Left lung (tissue), 10 donors: ENCODE measurements around the gene MAPRE3. TPM values are rescaled to one million over a fixed set of nuclear protein-coding genes. Genes with fewer than 3 reads are reported as not detected.

Experiments
- ATAC-seq: fragments of 200-7000 bp; cut with Tn5 transposase; one replicate; pipeline ENCODE4 v1.9.1; 2020; ENCODE audit warnings: moderate library complexity
- DNase-seq, 4 donors: peaks; one replicate each; pipeline ENCODE4 v3.0.0-alpha.2; 2013 to 2020
- H3K27ac ChIP-seq, 2 donors: fragments of 200-600 bp; sonication (generic) in 1 of 2; one replicate each; pipeline versions ENCODE4 v1.5.0 to v1.8.0; 2020 to 2021
- H3K27me3 ChIP-seq, 2 donors: fragments of 200-600 bp; sonication (generic) in 1 of 2; one replicate each; pipeline versions ENCODE4 v1.5.0 to v1.8.0; 2020 to 2021
- H3K36me3 ChIP-seq, 2 donors: fragments of 200-600 bp; sonication (generic) in 1 of 2; one replicate each; pipeline versions ENCODE4 v1.5.0 to v1.8.0; 2020 to 2021
- H3K4me1 ChIP-seq, 2 donors: fragments of 200-600 bp; one replicate each; pipeline ENCODE4 v1.8.0; 2021
- H3K4me3 ChIP-seq, 2 donors: fragments of 200-600 bp; sonication (generic) in 1 of 2; one replicate each; pipeline versions ENCODE4 v1.5.0 to v1.8.0; 2020 to 2021; ENCODE audit warnings: mild to moderate bottlenecking in 1 of 2
- H3K9me3 ChIP-seq, 2 donors: fragments of 200-600 bp; sonication (generic) in 1 of 2; one replicate each; pipeline versions ENCODE4 v1.5.0 to v1.8.0; 2020 to 2021
- intact Hi-C, 2 donors: fragments of 100-400 bp; cut with DNase I; formaldehyde crosslinking; loops; one replicate each; pipeline versions ENCODE4 v1.11.2 to v1.14.2; 2022
- polyA plus RNA-seq, 6 donors: library from polyadenylated mRNA; unstranded; fragments of 120-200 nt; gene quantifications; one replicate each; pipeline ENCODE4 v1.2.1, GENCODE V29; 2013; ENCODE audit not compliant: insufficient read length in 6 of 6
- total RNA-seq, 2 donors: library from RNA; stranded (reverse); fragmentation: NEBNext Ultra II Directional; extraction: Animal tissue kit (Norgen Biotek cat#: 25700); gene quantifications; one replicate each; pipeline ENCODE4 v1.2.1, GENCODE V29; 2021
- TF ChIP-seq, protein P1 (sequence below), 2 donors: fragments of 200-600 bp; sonication (generic) in 1 of 2; IDR thresholded peaks; one replicate each; pipeline versions ENCODE4 v1.5.0 to v1.8.0; 2021; ENCODE audit warnings: antibody characterized with exemption in 2 of 2
- donor health status: DM: no; HTN: yes; CAD: no.
- donor health status: DM: no; HTN: no; CAD: no.

MAPRE3 gene
- total and polyA plus RNA-seq, 8 donors, result 7.1 to 23.5 (median 9.9) TPM

GRCh38 chr2:27003857-27004256 is 33.4 kb downstream of the MAPRE3 start:
- H3K9me3 ChIP-seq, result no peaks in the 10 kb centered on the region
- no peaks in the 10 kb centered on the region for H3K36me3 ChIP-seq
- TF ChIP-seq, protein P1, sequence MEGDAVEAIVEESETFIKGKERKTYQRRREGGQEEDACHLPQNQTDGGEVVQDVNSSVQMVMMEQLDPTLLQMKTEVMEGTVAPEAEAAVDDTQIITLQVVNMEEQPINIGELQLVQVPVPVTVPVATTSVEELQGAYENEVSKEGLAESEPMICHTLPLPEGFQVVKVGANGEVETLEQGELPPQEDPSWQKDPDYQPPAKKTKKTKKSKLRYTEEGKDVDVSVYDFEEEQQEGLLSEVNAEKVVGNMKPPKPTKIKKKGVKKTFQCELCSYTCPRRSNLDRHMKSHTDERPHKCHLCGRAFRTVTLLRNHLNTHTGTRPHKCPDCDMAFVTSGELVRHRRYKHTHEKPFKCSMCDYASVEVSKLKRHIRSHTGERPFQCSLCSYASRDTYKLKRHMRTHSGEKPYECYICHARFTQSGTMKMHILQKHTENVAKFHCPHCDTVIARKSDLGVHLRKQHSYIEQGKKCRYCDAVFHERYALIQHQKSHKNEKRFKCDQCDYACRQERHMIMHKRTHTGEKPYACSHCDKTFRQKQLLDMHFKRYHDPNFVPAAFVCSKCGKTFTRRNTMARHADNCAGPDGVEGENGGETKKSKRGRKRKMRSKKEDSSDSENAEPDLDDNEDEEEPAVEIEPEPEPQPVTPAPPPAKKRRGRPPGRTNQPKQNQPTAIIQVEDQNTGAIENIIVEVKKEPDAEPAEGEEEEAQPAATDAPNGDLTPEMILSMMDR (IDR thresholded peaks at IDR 0.05), result no peak
- intact Hi-C loops, result no loop called here
- no peak overlapping the region for H3K27ac ChIP-seq
- H3K4me1 ChIP-seq, result no peaks in the 10 kb centered on the region
- DNase-seq (no peak), ATAC-seq (peak; percentile 50)
- H3K27me3 ChIP-seq, result no peaks in the 10 kb centered on the region
- H3K4me3 ChIP-seq, result no peak overlapping the region

GRCh38 chr2:27006602-27007415 is 36.4 kb downstream of the MAPRE3 start:
- no peak overlapping the region for H3K4me3 ChIP-seq
- peaks cover 0 to 8% of the 10 kb centered on the region in 2 donors for H3K4me1 ChIP-seq
- ATAC-seq (no peak), DNase-seq (no peak)
- H3K36me3 ChIP-seq, result no peaks in the 10 kb centered on the region
- intact Hi-C loops, result no loop called here
- H3K27ac ChIP-seq, result no peak overlapping the region
- no peaks in the 10 kb centered on the region for H3K27me3 ChIP-seq
- H3K9me3 ChIP-seq, result no peaks in the 10 kb centered on the region
- TF ChIP-seq, protein P1 (IDR thresholded peaks at IDR 0.05), result no peak

DNA sequence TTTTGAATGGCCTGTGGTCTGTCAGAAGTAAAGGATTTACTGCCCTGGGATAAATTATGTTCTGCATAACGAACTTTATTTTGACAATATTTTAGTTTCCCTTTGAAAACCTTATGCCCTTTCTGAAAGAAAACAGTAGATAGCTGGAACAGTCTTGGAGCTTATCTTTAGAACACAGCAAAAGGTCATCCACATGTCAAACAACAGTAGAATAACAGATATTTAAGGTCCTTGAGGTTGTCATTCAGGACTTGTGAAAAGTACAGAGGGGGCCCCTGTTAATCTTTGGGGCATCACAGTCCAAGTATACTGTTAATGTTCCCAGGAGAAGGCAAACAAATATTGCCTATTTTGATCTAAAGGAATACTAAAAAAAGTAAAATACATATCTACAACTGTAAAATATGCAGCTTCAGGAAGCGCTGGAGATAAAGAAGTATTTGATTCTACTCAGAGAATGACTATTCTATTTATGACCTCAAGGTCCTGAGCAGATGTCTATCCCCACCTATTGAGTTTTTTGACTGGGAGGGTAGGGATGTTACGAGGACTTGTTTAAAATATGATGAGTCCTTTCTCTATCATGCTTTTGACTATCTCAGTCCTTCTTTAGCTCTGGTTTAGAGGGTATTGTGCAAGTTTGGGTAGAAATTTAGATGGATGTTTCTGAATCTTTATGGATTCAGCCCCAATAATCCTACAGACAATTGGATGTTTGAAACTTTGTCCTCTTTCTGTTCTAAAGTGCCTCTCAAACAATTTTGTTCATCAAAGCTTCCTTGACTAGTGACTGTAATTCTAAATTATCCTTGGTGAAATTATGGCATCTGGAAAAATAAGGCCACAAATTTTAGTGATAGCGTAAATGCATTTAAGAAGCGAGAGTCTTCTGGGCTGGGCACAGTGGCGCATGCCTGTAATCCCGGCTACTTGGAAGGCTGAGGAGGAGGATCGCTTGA is 37.3 kb downstream of the MAPRE3 start:
- H3K9me3 ChIP-seq, result no peaks in the 10 kb centered on the region
- ATAC-seq (no peak), DNase-seq (no peak)
- no peak overlapping the region for H3K27ac ChIP-seq
- peaks cover 0 to 8% of the 10 kb centered on the region in 2 donors for H3K4me1 ChIP-seq
- intact Hi-C loops, result no loop called here
- no peak overlapping the region for H3K4me3 ChIP-seq
- TF ChIP-seq, protein P1 (IDR thresholded peaks at IDR 0.05), result no peak
- H3K27me3 ChIP-seq, result no peaks in the 10 kb centered on the region
- no peaks in the 10 kb centered on the region for H3K36me3 ChIP-seq

DNA sequence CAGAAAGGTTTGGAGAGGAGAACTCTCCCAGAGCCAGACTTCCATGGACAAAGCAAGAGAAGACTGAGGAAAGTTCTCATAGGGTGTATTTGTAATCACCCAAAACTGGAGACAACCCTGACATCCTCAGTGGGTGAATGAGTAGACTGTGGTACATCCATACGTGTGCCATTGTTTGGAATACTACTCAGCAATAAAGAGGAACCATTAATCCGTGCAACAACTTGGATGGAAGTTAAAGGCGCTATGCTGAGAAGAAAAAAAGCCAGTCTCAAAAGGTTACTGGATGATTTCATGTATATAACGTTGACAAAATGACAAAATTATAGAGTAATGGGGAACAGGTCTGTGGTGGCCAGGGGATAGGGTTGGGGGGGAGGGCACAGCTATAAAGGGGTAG is 38.2 kb downstream of the MAPRE3 start:
- H3K9me3 ChIP-seq, result no peaks in the 10 kb centered on the region
- ATAC-seq (no peak), DNase-seq (no peak)
- H3K4me3 ChIP-seq, result no peak overlapping the region
- H3K4me1 ChIP-seq, result peaks cover 0 to 8% of the 10 kb centered on the region in 2 donors
- H3K27me3 ChIP-seq, result no peaks in the 10 kb centered on the region
- no peak overlapping the region for H3K27ac ChIP-seq
- TF ChIP-seq, protein P1 (IDR thresholded peaks at IDR 0.05), result no peak
- no peaks in the 10 kb centered on the region for H3K36me3 ChIP-seq
- intact Hi-C loops, result no loop called here

DNA sequence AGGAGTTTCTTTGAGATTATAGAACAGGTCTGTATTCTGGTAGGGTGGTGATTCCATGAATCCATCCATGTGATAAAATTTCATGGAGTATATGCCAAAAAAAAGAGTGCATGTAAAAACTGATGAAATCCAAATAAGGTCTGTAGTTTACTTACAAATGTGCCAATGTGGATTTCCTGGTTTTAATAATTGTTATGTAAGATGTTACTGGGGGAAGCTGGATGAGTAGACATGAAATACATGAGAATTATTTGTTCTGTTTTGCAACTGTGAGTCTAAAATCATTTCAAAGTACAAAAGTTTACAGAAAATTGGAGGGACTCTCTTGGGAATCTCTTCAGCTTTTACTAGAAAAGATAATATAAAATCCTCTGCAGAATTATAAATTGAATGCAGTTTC is 38.6 kb downstream of the MAPRE3 start:
- Histone ChIP-seq H3K27ac (no peak overlapping the region), H3K4me3 (no peak overlapping the region)
- no peak for ATAC-seq

More for the DNA sequence above, 38.6 kb downstream of the MAPRE3 start:
- no peaks in the 10 kb centered on the region for H3K36me3 ChIP-seq
- no peaks in the 10 kb centered on the region for H3K9me3 ChIP-seq
- no peak for DNase-seq
- TF ChIP-seq, protein P1 (IDR thresholded peaks at IDR 0.05), result no peak
- peaks cover 0 to 8% of the 10 kb centered on the region in 2 donors for H3K4me1 ChIP-seq
- intact Hi-C loops, result no loop called here
- no peaks in the 10 kb centered on the region for H3K27me3 ChIP-seq
